Ureter (tissue), 1 donor: ENCODE data around the gene KLK11. TPM values are rescaled to one million over a fixed set of nuclear protein-coding genes. Genes with fewer than 3 reads are reported as not detected.

Experiments used
- DNase-seq: peaks from one replicate; pipeline ENCODE4 v3.0.0-alpha.2; 2020; ENCODE audit warnings: low spot score
- total RNA-seq: library from RNA; stranded (reverse); gene quantifications from one replicate; pipeline ENCODE4 v1.2.4, GENCODE V29; 2023
- donor health status: DM: yes; HTN: yes; CAD: no.

The KLK11 gene
- 1.0 TPM for total RNA-seq

DNA sequence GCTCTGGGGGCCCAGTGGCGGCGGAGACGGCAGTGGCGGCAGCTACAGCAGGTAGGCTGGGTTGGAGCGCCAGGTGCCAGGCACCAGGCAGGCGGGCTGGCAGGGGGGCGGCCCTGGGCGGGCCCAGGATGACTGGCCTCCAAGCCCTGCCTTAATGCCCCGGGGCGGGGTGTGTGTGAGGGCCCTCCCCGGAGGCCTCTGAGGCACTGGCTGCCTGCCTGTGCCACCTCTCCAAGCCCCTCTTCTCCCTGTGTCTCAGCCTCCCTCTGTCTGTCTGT lies at the start of gene KLK11:
TSS of gene KLK11 (minus strand) at position 63 of the 278 bp plus-strand sequence. CDS start 985 bp downstream, outside the sequence.
- no peak for DNase-seq

DNA sequence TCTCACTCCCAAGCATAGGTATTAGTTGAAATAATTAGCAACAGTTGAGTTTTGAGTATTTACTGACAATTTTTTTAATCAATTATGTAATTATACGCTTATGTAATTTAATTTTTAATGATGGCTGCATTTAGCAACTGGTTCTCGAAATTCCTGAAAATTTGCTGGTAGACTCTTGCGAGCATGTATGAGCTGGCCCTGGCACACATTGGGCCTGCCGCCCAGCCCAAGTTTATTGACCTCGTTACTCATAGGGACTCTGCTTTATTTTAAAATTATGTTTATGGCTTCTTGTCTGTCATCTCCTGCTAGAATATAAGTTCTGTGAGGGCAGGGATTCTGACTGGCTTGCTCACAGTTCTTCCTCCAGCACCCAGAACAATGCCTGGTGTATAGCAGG lies 49.6 kb upstream of the KLK11 start:
- no peak for DNase-seq

DNA sequence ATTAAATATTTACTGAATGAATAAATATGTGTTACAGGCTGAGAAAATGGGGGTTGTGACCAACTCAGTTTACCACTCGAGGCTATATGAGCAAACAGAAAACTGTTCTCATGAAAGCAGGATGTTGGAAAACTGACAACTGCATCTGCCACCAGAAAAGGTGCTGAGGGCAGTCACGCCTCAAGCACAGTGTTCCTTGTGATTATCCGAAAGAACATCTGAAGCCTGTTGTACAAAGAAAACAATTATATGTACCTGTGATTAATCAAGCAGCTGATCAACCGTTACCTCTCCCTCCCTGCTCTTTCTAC lies 44.6 kb upstream of the KLK11 start:
- no peak for DNase-seq

GRCh38 chr19:51070334-51071094 lies 44.1 kb upstream of the KLK11 start:
- DNase-seq = no peak

DNA sequence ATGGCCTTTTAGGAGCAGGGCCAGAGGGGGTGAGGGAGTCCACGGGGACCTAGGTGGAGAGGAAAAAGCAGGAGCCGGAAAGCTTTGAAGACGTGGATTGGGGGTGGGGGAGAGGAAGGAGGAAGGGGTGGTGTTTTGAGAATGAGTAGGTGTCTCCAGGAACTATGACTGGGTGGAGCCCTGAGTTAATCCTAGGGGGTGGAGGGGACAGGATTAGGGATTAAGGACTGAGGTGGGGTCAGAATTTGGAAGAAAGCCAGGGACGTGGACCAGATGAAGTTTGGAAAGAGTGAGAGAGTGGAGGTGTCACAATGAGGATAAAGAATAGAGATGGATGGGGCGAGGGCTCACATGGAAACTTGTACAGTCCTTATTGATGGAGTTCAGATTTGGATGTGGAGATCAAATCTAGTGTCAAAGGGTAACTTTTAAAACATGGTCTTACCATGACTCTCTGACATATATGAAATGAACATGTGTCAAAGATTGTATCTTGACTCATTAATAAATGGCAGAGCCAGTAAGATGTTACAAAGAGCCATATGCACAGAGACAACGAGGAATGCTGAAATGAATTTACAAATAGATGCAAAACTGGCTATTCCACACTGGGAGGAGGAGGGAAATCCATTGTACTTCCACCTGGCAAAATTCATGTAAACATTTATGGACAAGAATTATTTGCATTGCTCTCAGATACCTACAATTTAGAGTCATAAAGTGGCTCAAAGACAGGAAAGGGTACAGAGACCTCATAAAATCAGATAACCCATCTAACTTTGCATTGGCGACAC lies 40.2 kb upstream of the KLK11 start:
- DNase-seq = no peak

DNA sequence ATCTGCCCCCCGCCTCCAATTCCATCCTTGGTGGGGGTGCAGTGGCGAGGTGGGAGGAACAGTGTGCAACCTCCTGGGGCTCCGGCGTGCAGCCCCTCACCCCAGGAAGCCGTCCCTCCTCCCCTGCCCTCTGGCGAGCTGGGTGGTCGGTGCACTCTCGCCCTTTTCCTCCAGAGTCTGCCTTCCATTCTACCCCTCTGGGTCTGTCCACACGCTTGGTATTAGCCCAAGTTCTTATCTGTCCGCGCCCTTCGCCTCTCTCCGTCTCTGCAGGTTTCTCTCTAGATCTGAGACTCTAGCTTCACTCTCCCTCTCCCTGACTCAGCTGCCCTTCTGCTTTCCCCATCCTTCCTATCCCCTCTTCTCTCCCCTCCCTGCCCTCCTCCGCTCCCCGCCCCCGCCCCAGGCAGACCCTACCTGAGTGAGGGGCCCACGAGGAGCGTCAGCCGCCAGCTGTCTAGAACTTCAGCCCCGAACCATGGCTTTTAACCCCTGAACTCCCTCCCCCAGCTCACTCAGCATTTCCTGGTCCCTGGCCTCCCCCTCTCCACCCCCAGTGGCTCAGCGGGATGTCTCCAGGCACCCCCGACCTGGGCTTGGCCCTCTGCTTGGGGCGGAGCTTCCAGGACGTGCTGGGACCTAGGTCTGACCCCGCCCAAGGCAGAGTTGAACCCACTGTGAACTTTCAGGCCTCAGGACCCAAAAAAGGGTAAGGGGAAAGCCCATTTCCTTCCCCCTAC lies 39.0 kb upstream of the KLK11 start:
- no peak for DNase-seq

GRCh38 chr19:51064534-51065220 lies 38.3 kb upstream of the KLK11 start, which contains the start of gene KLK13:
Gene KLK13 (minus strand): TSS chr19:51065092. CDS start chr19:51065067, 25 bp downstream.
- DNase-seq = no peak

DNA sequence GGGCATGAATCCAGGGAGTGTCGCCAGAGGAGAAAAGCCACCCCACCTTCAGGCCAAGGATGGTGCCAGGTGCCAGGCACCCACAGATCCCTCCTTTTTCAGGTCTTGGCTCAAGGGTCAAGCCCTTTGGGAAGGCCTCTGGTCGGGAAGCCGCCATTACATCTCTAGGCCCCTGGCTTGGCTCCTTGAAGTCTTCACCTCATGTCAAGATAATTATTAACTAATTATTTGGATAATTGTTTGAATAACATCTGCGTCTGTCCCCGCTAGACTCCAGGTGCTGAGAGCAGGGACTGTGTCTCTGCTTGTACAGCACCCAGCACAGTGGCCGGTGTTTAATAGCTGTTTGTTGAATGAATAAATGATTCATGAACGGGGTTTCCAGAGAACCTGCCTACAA lies 37.2 kb upstream of the KLK11 start:
- DNase-seq = no peak

- no peak for DNase-seq
These were observed 34.6 kb upstream of the KLK11 start for GRCh38 chr19:51060973-51061372.

GRCh38 chr19:51060336-51060735 lies 33.9 kb upstream of the KLK11 start:
- DNase-seq = no peak

DNA sequence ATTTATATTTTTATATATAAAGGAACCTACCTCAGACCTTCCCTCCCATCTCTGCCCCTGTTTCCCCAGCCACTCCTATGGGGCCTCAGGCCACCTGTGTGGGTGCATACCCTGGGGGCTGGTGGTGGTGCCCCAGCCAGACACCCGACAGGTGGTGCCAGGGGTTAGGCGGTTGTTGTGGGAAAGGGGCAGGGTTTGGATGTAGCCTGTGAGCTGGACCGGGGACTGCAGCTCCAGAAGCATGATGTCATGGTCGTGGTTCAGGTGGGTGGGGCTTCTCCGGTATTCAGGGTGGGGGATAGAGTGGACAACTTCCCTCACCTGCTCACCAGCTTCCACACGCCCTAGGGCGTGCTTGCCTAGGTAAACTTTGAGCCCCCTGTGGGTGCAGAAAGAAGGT lies 33.3 kb upstream of the KLK11 start:
- no peak for DNase-seq

DNA sequence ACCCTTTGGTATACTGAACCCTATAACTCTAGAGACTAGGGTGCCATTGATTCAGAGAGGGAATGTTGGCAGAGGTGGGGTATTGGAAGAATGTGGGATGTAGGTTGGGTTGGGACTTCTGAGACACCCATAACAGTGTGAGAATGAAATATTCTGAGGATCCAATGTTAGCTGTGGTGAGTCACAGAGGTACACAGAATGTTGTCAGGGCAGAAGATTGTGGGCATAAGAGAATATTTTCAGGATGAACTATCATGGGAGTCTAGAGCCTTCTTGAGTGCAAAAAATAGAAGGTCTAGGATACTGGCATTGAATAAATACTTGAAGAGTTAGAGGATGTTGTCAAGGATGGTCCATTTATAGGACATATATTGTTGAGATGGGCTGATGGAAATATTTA lies 29.4 kb upstream of the KLK11 start:
- DNase-seq = no peak

- DNase-seq = no peak
These were observed 20.6 kb upstream of the KLK11 start for GRCh38 chr19:51047031-51047335.

GRCh38 chr19:51044327-51044726 lies 17.9 kb upstream of the KLK11 start:
- DNase-seq = no peak

DNA sequence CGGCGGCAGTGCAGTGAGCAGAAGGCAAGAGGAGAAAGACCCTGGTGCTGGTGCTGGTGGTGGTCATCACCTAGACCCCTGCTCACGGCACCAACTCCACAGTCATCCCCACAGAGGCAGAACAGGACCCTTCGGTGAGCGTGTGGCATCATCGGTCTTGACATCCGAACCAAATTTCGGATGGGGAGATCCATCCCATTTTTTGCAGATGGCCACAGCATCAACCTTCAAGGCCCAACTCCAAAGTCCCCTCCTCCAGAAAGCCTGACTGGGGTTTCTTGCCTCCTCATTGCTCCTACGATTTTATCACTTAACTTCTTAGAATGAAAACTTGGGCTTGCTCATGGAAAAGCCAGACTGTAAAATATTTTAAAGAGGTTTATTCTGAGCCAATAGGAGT lies 17.1 kb upstream of the KLK11 start:
- no peak for DNase-seq

- DNase-seq = no peak
These were observed 13.7 kb upstream of the KLK11 start for GRCh38 chr19:51040151-51040550.

- DNase-seq = no peak
These were observed 10.1 kb upstream of the KLK11 start for GRCh38 chr19:51036519-51036918.

DNA sequence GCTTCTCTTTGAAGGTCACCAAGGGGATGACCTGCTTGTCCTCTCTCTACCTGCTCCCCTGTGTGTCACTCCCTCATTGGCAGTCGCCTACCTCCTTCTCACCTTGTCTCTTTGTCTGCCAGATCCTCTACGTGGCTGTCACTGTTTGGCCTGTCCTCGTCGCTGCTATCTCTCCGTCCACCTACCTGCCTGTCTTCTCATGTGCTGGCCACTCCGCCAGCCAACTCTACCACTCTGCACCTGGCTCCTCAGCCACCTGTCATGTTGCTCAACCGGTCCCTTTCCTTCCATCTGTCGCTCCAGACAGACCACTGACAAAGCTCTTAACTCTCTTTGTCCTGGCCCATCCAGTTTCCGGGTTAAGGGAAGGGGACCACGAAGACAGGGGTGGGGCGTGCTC lies 8.3 kb upstream of the KLK11 start, which contains the start of gene KLK12:
TSS of gene KLK12 (minus strand) at position 299 of the 400 bp plus-strand sequence. CDS start 381 bp downstream, outside the sequence.
- DNase-seq = no peak

DNA sequence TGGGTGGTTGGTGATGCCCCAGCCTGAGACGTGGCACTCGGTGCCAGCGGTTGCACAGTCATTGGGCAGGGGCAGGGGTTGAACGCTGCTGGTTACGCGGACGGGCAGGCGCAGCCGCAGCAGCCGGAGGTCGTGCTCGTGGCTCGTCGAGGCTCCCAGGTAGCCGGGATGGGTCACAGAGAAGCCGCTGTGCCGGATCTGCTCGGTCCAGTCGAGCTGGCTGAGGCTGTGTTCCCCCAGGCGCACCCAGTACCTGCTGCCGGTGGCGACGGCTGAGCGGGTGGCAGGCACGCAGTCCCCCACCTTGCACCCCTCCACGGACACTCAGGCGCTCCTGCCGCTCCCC lies 5.4 kb upstream of the KLK11 start:
- no peak for DNase-seq

DNA sequence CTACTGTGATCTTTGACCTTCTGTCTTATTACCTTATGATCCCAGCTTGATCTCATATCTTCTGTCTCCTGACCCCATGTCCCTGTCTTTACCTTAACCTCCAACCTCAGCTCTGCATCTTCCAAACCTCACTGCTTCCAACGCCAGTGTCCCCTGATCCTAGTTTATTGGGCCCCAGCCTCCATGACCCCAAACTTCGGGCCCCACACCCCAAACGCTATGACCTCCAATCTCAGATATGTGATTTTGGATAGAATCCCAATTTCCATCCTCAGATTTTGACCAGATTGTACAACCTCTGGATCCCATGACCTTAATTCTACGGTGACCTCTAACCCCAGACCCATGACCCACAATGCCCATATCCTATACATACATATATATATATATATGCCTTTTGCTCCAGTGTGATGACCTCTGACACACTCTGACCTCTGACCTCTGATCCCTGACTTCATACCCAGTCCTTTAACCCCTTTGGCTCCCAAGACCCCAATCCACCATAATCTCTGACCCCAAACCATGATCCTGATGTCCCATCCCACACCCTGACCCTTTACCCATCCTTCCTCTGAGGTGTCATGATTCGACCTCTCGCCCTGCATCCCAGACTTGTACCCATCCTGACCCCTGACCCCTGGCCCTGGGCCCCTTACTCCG lies 4.9 kb upstream of the KLK11 start:
- no peak for DNase-seq

GRCh38 chr19:51030631-51031030 lies 4.2 kb upstream of the KLK11 start:
- DNase-seq = no peak

- DNase-seq = no peak
These were observed 3.3 kb upstream of the KLK11 start for GRCh38 chr19:51029718-51030117.
